Activated CD8-positive, alpha-beta memory T cell treated with anti-CD3 and anti-CD28 coated beads for 1 hour (primary cell): Measurements from ENCODE around the gene GSDME.
"Not testable (repeated sequence)": the region's sequence is repeated elsewhere in the genome, so short reads cannot be mapped to it uniquely, and the experiment has no call there.

ENCODE experiments used
- DNase-seq, 2 donors: peaks; one replicate each; pipeline ENCODE4 v3.0.0-alpha.2; 2020; ENCODE audit warnings: low read depth in 1 of 2; ENCODE audit errors: extremely low read depth in 1 of 2

Gene GSDME

DNA sequence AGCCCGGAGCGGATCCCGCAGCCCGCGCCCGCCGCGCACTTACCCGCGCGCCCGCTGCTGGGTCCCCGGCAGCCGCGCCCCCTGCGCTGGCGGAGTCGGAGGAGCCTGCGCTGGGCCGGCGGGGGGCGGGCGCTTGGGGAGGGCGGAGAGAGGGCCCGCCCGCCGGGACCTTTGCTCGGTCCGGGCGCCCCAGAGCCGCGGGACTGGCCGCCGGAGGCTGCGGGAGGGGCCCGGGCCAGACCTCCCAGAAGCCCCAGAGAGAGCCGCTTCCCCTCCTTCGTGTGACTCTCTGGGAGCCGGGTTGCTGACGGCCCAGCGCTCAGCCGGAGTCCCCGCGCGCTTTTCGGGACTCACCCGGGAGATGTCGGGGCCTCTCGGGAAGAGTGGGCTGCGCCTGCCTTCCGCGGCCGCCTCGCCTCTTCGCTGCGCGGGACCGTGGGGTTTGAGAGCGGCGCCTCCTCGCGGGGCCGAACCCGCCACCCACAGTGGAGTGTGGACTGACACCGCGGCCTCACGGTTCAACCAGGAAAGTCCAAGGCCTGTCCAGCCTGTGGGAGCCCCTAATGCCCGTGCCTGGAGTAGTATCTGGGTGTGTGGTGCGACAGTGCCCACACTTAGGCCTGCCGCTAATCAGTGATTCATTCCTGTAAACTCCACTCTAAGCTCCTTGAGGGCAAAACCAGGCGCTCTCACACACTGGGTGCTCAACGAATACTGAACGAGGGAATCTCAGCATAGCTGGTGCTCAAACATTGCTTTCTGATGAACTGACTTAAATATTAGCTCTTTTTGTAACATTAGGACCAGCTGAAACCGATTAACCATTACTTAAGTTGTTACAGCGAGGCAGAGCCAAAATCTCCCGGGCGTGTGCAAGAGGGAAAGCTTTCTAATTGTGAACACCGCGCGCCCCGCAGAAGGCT is at the start of gene GSDME:
GSDME (minus strand) TSS at position 112 of the 923 bp plus-strand sequence. CDS start 7,690 bp downstream, outside the sequence.
- no peak for DNase-seq

DNA sequence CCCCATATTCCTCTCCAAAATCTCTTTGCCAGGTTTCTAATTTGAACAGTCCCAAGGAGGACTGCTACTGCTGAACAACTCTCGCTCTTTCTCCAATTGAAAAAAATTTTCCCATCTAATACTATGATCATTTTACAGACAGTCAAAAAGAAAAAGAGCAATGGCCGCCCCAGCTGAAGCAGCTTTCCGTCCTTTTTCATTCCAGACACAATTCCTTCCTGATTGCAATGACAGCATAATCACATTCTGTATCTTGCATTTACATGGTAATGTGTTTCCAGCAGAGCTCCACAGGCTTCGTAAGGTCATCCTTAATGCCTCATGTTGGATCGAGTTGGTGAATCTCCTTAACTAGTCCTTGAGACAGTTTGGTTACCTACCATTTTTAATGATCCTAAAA is 45.0 kb upstream of the GSDME start:
- DNase-seq = no peak

DNA sequence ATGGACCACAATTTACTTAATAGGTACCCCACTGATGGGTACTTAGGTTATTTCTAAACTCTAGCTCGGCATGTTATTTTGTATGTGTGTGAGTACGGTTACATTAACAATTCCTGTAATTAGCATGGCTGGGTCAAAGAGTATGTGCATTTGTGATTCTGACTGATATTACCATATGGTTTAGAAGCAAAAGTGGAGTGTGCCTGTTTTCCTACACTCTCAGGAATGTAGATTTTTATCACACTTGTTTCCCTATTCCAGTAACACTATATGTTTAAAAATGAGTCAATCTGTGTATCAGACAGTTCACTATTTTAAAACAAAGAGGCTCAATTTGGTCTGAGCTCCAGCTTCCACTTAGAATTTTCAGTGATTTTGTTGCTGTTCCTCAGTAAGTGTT is 44.6 kb upstream of the GSDME start:
- no peak for DNase-seq

DNA sequence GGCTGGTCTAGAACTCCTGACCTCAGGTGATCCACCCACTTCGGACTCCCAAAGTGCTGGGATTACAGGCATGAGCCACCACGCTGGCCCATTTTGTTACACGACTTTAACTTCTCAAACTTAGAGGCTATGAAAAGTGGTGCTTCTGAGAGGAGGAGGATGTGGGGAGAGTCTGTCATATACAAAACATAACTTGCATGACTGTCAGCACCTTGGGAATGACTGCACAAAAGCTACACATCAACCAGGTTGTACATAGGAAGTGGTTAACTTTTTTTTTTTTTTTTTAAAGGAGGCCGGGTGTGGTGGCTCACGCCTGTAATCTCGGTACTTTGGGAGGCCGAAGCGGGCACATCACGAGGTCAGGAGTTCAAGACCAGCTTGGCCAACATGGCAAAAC is 43.4 kb upstream of the GSDME start:
- DNase-seq = no peak

GRCh38 chr7:24800073-24800472 is 42.8 kb upstream of the GSDME start:
- no peak for DNase-seq

DNA sequence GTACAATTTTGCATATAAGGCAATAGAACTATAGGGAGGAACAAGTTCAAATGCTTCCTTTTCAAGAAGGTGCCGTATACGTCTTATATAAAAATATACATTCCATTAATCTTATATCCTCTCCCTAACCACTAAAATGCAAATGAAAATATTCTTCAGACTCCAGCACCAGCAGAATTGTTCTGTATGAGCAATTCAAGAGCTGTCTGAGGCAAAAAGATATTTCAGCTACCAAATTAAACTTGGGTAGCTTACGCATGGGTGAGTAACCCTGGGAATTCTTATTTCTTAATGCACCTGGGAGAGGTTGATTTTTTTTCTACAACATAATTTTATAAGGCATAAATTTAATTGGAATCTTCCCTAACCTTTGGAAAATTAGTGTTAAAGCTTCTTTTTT is 42.2 kb upstream of the GSDME start:
- no peak for DNase-seq

DNA sequence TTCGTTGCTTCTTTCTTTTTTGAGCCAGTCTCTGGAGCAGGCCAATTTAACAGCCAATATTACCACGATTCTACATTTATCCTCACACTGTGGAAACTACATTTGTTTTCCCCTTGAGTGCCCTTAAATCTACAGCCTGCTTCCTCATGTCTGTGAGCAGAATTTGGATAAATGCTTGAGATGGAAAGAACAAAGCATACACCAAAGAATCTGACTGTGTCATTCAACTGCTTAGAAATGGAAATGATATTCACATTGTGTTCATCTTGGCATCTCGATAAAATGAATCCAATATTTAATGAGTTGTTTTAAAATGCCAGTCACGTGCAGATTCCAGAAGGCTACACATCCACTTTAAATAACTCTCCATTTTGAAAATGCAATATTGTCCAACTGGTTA is 41.0 kb upstream of the GSDME start:
- DNase-seq = no peak

GRCh38 chr7:24797270-24797669 is 40.0 kb upstream of the GSDME start:
- no peak for DNase-seq

DNA sequence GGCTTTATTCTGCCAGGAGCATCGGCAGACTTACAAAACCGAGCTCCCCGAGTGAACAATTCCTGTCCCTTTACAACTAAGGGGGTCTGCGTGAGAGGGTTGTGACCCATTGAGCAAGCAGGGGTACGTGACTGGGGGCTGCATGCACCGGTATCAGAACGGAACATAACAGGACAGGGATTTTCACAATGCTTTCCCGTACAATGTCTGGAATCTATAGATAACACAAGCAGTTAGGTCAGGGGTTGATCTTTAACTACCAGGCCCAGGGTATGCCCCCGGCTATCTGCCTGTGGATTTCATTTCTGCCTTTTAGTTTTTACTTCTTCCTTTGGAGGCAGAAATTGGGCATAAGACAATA is 38.1 kb upstream of the GSDME start:
- no peak for DNase-seq

GRCh38 chr7:24794751-24795406 is 37.6 kb upstream of the GSDME start:
- DNase-seq = not testable (repeated sequence)

GRCh38 chr7:24793982-24794648 is 36.9 kb upstream of the GSDME start:
- no peak for DNase-seq

- no peak for DNase-seq
Observed at GRCh38 chr7:24788961-24789576, 31.8 kb upstream of the GSDME start.

- DNase-seq = no peak
Observed at GRCh38 chr7:24788075-24788474, 30.8 kb upstream of the GSDME start.

DNA sequence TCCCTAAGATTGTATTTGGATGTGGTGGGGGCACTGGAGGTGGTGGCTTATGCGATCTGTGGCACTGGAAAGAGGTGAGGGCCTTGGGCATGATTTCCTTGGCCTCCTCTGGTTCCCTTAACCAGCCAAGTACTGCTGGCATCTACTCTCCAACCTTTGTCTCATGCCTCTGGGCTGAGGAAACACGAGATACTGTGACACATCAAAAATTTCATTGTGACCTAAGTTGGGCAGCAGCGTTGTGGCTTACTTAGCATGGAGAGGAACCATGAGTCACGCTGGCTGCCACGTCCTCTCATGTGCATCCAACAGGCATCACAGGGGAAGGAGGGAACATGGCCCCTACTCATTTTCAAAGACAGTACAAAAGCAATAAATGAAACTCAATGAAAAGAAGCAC is 29.7 kb upstream of the GSDME start:
- DNase-seq = no peak

DNA sequence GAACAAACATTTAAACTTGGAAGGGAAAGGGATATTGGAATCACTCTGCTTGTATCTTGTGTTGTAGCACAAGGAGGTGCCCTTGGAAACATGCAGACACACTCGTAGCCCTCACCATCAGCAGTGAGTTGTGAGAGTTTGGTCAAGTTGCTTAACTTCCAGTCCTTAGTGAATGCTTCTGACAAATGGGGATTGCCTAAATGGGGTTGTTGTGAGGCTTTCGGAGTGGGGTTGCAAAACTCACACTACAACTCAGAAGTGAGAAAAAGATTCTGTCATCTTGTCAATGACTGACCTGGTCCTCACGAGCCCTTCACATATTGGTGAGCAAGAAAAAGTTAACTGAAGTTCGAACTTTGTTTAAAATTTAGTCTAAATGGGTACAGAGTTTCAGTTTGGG is 29.0 kb upstream of the GSDME start:
- DNase-seq = no peak

- DNase-seq = no peak
Observed at GRCh38 chr7:24784277-24784676, 27.0 kb upstream of the GSDME start.

- no peak for DNase-seq
Observed at GRCh38 chr7:24783698-24784097, 26.4 kb upstream of the GSDME start.

DNA sequence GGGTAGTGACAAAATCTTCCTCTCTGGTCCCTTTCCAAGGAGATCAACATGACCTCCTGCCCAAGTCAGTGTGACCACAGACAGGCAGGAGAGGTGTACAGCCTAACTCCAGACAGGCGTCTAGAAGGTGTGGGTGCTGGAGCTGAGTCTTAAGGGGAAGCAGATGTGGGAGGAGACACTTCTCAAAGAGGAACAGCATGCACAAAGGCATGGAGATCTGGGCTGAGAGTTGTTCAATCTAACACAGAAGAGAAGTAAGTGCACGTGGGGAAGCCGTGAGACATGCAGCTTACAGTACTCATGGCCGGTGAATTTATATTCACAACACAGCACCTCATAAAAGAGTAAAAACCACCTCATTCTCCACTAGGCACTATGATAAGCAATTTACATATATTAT is 23.8 kb upstream of the GSDME start:
- no peak for DNase-seq

- no peak for DNase-seq
Observed at GRCh38 chr7:24779283-24779655, 22.0 kb upstream of the GSDME start.

- no peak for DNase-seq
Observed at GRCh38 chr7:24778543-24779282, 21.4 kb upstream of the GSDME start.

DNA sequence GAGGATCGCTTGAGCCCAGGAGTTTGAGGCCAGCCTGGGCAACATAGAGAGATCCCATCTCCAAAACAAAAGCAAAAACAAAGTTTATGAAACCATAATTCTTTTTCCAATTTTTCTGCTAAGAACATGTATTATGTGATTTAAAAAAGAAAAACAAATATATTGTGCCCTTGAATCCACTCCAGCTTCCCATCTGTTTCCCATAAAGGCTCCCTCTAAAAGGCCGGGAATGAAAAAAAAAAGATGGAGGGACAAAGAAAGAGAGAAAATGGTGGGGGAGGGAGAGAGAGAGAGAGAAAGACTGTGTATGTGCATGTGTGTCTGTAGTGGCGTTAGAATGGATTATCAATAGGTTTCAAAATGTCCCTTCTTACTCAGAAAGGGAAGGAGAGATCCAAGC is 20.5 kb upstream of the GSDME start:
- no peak for DNase-seq
